GM12878 (cell line): ENCODE results near the gene UNC5B. TPM values are rescaled to one million over a fixed set of nuclear protein-coding genes. Genes with fewer than 3 reads are reported as not detected.

ENCODE experiments used
- CUX1 ChIP-seq: IDR thresholded peaks from 2 replicates; pipeline ENCODE4 v1.6.1; 2012; ENCODE audit warnings: improper control_type of control experiment, low read depth, low read length; ENCODE audit not compliant: insufficient replicate concordance
- HSF1 ChIP-seq: fragments of 150-350 bp; IDR thresholded peaks from 2 replicates; pipeline ENCODE4 v1.6.1; 2014; ENCODE audit warnings: mild to moderate bottlenecking, low read depth, low read length
- KLF5 ChIP-seq: fragments of 450-650 bp; IDR thresholded peaks from 2 replicates; pipeline ENCODE4 v1.6.1; 2014; ENCODE audit warnings: mild to moderate bottlenecking; ENCODE audit not compliant: partially characterized antibody
- MXI1 ChIP-seq: fragments of 150-350 bp; IDR thresholded peaks from 2 replicates; pipeline ENCODE4 v1.6.1; 2011; ENCODE audit warnings: low read depth, mild to moderate bottlenecking, inconsistent platforms, low read length, improper control_type of control experiment
- POLR2AphosphoS5 ChIP-seq: IDR thresholded peaks from 2 replicates; pipeline ENCODE4 v1.6.1; 2011; ENCODE audit warnings: mild to moderate bottlenecking, low read length, inconsistent platforms
- USF2 ChIP-seq: IDR thresholded peaks from 2 replicates; pipeline ENCODE4 v1.6.1; 2011; ENCODE audit warnings: low read depth, low read length, improper control_type of control experiment, borderline replicate concordance
- ZBED1 ChIP-seq: IDR thresholded peaks from 2 replicates; pipeline ENCODE4 v1.6.1; 2016; ENCODE audit warnings: borderline replicate concordance
- ZBTB33 ChIP-seq: fragments of 450-650 bp; IDR thresholded peaks from 2 replicates; pipeline ENCODE4 v1.6.1; 2017; ENCODE audit warnings: mild to moderate bottlenecking
- polyA plus RNA-seq, 11 experiments: library from polyadenylated mRNA; depleted of rRNA in 4 of 11; unstranded in 6 of 11; stranded (reverse) in 5 of 11; fragments of >200 nt; fragmentation: Nextera tagmentation in 4 of 11; fragmentation: Illumina TruSeq in 1 of 11; extraction: Ambion mirVana in 4 of 11; extraction: Trizol in 1 of 11; gene quantifications; 1 replicate in 1 of 11; 2 replicates in 10 of 11; pipeline versions ENCODE4 v1.2.1 to v1.2.3, GENCODE V29; 2011 to 2016; ENCODE audit warnings: inconsistent platforms in 2 of 11, missing spikeins in 2 of 11, low read depth in 1 of 11
- total RNA-seq, 4 experiments: library from RNA; depleted of rRNA in 3 of 4; stranded (reverse); fragments of >200 nt in 3 of 4; fragmentation: Illumina TruSeq in 1 of 4; extraction: Trizol in 1 of 4; gene quantifications; 2 replicates each; pipeline versions ENCODE4 v1.2.1 to v1.2.3, GENCODE V29; 2013 to 2021
- TF ChIP-seq, protein P1 (sequence below): fragments of 450-650 bp; IDR thresholded peaks from 2 replicates; pipeline ENCODE4 v1.6.1; 2017; ENCODE audit warnings: mild to moderate bottlenecking, moderate library complexity

The UNC5B gene
- total and polyA plus RNA-seq, 10 of the 15 experiments (the other 5 are each of a cell fraction or from before 2014, with no cell fraction given), result 0.03 to 0.08 TPM; not detected in 8

GRCh38 chr10:71247804-71248203 is 35.4 kb downstream of the UNC5B start (continued):
- TF ChIP-seq CUX1, result no peak
- TF ChIP-seq ZBTB33, result no peak
- TF ChIP-seq USF2, result no peak
- no peak for TF ChIP-seq HSF1
- TF ChIP-seq, protein P1, sequence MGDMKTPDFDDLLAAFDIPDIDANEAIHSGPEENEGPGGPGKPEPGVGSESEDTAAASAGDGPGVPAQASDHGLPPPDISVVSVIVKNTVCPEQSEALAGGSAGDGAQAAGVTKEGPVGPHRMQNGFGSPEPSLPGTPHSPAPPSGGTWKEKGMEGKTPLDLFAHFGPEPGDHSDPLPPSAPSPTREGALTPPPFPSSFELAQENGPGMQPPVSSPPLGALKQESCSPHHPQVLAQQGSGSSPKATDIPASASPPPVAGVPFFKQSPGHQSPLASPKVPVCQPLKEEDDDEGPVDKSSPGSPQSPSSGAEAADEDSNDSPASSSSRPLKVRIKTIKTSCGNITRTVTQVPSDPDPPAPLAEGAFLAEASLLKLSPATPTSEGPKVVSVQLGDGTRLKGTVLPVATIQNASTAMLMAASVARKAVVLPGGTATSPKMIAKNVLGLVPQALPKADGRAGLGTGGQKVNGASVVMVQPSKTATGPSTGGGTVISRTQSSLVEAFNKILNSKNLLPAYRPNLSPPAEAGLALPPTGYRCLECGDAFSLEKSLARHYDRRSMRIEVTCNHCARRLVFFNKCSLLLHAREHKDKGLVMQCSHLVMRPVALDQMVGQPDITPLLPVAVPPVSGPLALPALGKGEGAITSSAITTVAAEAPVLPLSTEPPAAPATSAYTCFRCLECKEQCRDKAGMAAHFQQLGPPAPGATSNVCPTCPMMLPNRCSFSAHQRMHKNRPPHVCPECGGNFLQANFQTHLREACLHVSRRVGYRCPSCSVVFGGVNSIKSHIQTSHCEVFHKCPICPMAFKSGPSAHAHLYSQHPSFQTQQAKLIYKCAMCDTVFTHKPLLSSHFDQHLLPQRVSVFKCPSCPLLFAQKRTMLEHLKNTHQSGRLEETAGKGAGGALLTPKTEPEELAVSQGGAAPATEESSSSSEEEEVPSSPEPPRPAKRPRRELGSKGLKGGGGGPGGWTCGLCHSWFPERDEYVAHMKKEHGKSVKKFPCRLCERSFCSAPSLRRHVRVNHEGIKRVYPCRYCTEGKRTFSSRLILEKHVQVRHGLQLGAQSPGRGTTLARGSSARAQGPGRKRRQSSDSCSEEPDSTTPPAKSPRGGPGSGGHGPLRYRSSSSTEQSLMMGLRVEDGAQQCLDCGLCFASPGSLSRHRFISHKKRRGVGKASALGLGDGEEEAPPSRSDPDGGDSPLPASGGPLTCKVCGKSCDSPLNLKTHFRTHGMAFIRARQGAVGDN, result no peak
- TF ChIP-seq POLR2AphosphoS5, result no peak
- TF ChIP-seq MXI1, result no peak
- TF ChIP-seq KLF5, result no peak
- TF ChIP-seq ZBED1, result no peak
